HL-60 (cell line): ENCODE results near the gene FBN2.

Source experiments
- DNase-seq, 2 experiments: peaks; one replicate each; pipeline ENCODE4 v3.0.0-alpha.2; 2010 to 2020; ENCODE audit warnings: low read depth in 1 of 2, low spot score in 1 of 2
- H3K27ac ChIP-seq: fragments of 250-450 bp; sonication (Bioruptor Pico); replicated peaks from 2 replicates; pipeline ENCODE4 v1.5.1; 2020; ENCODE audit warnings: mild to moderate bottlenecking, moderate library complexity
- H3K27me3 ChIP-seq: fragments of 250-450 bp; sonication (Bioruptor Pico); 2 replicates; pipeline ENCODE4 v1.5.1; 2021; ENCODE audit warnings: mild to moderate bottlenecking, moderate library complexity; ENCODE audit not compliant: insufficient read depth, poor library complexity, severe bottlenecking
- H3K4me3 ChIP-seq: replicated peaks from 2 replicates; pipeline ENCODE4 v1.5.1; 2011; ENCODE audit warnings: mild to moderate bottlenecking, control low read depth, low read length; ENCODE audit not compliant: insufficient read depth
- CTCF ChIP-seq: IDR thresholded peaks from one replicate; pipeline ENCODE4 v1.5.1; 2011; ENCODE audit warnings: low read length, control low read depth, inconsistent platforms; ENCODE audit not compliant: insufficient read depth
- GABPA ChIP-seq: IDR thresholded peaks from 2 replicates; pipeline ENCODE4 v1.6.1; 2012; ENCODE audit warnings: low read depth
- POLR2AphosphoS5 ChIP-seq: IDR thresholded peaks from 2 replicates; pipeline ENCODE4 v1.6.1; 2012; ENCODE audit warnings: low read depth
- REST ChIP-seq: IDR thresholded peaks from 2 replicates; pipeline ENCODE4 v1.6.1; 2012; ENCODE audit warnings: low read depth; ENCODE audit not compliant: insufficient replicate concordance
- SPI1 ChIP-seq: IDR thresholded peaks from 2 replicates; pipeline ENCODE4 v1.6.1; 2012; ENCODE audit warnings: low read depth, mild to moderate bottlenecking, borderline replicate concordance

The FBN2 gene

GRCh38 chr5:128532776-128533175, 5.3 kb downstream of the FBN2 start:
- Histone ChIP-seq H3K27ac (no peak overlapping the region), H3K4me3 (no peak overlapping the region), H3K27me3 (no peaks in the 10 kb centered on the region)
- DNase-seq = no peak
- TF ChIP-seq CTCF (no peak), GABPA (no peak), SPI1 (no peak), POLR2AphosphoS5 (no peak), REST (no peak)

GRCh38 chr5:128532127-128532526, 5.9 kb downstream of the FBN2 start:
- no peaks in the 10 kb centered on the region for H3K27me3 ChIP-seq
- TF ChIP-seq POLR2AphosphoS5 = no peak
- DNase-seq = no peak
- no peak overlapping the region for H3K27ac ChIP-seq
- no peak overlapping the region for H3K4me3 ChIP-seq

- TF ChIP-seq POLR2AphosphoS5 (no peak), CTCF (no peak), REST (no peak), GABPA (no peak), SPI1 (no peak)
- peak in 1 of 2 experiments; percentile 5 for DNase-seq
- no peak overlapping the region for H3K4me3 ChIP-seq
- no peaks in the 10 kb centered on the region for H3K27me3 ChIP-seq
- H3K27ac ChIP-seq = no peak overlapping the region
These were observed 9.3 kb downstream of the FBN2 start for GRCh38 chr5:128528637-128529255.

- Histone ChIP-seq H3K27me3 (no peaks in the 10 kb centered on the region), H3K4me3 (no peak overlapping the region), H3K27ac (no peak overlapping the region)
- TF ChIP-seq REST (no peak), CTCF (no peak), GABPA (no peak), POLR2AphosphoS5 (no peak), SPI1 (no peak)
- DNase-seq = no peak
These were observed 9.9 kb downstream of the FBN2 start for GRCh38 chr5:128528126-128528525.
